DOHH2 (cell line): ENCODE results near the gene AURKAIP1.

Source experiments
- EZH2phosphoT487 ChIP-seq: fragments of 200-600 bp; sonication (generic); IDR thresholded peaks from 2 replicates; pipeline ENCODE4 v1.6.1; 2017; ENCODE audit warnings: borderline replicate concordance, mild to moderate bottlenecking, antibody characterized with exemption, low read length, moderate library complexity, mixed read lengths
- TF ChIP-seq, protein P1 (sequence below): fragments of 200-600 bp; sonication (generic); IDR thresholded peaks from one replicate; pipeline ENCODE4 v1.5.1; 2014; ENCODE audit warnings: antibody characterized with exemption, mild to moderate bottlenecking, low read depth, low read length; ENCODE audit not compliant: poor library complexity, severe bottlenecking

- TF ChIP-seq, protein P1, sequence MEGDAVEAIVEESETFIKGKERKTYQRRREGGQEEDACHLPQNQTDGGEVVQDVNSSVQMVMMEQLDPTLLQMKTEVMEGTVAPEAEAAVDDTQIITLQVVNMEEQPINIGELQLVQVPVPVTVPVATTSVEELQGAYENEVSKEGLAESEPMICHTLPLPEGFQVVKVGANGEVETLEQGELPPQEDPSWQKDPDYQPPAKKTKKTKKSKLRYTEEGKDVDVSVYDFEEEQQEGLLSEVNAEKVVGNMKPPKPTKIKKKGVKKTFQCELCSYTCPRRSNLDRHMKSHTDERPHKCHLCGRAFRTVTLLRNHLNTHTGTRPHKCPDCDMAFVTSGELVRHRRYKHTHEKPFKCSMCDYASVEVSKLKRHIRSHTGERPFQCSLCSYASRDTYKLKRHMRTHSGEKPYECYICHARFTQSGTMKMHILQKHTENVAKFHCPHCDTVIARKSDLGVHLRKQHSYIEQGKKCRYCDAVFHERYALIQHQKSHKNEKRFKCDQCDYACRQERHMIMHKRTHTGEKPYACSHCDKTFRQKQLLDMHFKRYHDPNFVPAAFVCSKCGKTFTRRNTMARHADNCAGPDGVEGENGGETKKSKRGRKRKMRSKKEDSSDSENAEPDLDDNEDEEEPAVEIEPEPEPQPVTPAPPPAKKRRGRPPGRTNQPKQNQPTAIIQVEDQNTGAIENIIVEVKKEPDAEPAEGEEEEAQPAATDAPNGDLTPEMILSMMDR: no peak
- no peak for TF ChIP-seq EZH2phosphoT487
These were observed 3.7 kb downstream of the AURKAIP1 start for GRCh38 chr1:1371364-1371745.
